ENCODE data around the gene SLC12A7.

The SLC12A7 gene

DNA sequence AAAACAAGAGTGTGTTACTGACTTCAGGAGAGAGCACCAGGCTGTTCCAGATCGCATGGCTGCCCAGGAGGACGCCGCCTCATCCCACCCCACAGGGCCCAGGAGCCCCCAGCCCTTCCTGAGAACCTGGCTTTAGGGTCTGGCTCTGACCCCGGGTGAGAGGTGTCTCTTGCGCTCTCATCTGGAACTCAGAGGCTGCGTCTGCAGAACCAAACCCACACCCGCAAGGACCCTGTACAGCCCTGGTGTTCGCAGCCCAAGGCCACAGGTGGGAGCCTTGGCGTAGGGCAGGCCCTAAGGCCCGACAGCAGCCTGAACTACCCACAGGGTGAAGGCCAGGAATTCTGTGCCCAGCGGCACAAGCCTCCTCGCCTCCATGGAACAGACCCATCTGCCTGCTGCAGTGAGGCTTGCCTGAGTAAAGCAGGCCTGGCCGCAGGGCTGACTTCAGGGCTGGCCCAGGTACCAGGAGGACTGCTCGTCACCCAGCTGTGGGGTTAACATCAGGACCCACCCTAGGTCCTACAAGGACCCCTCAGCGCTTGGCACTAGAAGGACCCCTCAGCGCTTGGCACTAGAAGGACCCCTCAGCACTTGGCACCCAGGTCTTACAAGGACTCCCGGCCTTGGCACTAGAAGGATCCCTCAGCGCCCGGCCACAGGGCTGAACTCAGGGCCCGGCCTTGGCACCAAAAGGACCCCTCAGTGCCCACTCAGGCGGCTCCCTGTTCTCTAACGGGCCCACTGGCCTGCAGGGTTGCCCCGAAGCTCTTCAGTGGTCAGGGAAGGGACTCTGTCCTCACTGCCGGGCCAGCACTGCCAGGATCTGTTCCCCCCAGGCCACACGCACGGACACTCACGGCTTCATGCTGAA is 55.0 kb downstream of the SLC12A7 start:
- DNase-seq: no peak
- Histone ChIP-seq H3K4me3 (no peak overlapping the region), H3K4me1 (no peaks in the 10 kb centered on the region), H3K36me3 (peaks cover 4 to 93% (median 63%) of the 10 kb centered on the region in 3 donors), H3K27me3 (no peaks in the 10 kb centered on the region), H3K9me3 (no peaks in the 10 kb centered on the region), H3K27ac (no peak overlapping the region)
- TF ChIP-seq, protein P1, sequence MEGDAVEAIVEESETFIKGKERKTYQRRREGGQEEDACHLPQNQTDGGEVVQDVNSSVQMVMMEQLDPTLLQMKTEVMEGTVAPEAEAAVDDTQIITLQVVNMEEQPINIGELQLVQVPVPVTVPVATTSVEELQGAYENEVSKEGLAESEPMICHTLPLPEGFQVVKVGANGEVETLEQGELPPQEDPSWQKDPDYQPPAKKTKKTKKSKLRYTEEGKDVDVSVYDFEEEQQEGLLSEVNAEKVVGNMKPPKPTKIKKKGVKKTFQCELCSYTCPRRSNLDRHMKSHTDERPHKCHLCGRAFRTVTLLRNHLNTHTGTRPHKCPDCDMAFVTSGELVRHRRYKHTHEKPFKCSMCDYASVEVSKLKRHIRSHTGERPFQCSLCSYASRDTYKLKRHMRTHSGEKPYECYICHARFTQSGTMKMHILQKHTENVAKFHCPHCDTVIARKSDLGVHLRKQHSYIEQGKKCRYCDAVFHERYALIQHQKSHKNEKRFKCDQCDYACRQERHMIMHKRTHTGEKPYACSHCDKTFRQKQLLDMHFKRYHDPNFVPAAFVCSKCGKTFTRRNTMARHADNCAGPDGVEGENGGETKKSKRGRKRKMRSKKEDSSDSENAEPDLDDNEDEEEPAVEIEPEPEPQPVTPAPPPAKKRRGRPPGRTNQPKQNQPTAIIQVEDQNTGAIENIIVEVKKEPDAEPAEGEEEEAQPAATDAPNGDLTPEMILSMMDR (IDR thresholded peaks at IDR 0.05): no peak
- intact Hi-C loops (cut with DNase I; ENCODE audit: low total_unique reads): no loop called here

DNA sequence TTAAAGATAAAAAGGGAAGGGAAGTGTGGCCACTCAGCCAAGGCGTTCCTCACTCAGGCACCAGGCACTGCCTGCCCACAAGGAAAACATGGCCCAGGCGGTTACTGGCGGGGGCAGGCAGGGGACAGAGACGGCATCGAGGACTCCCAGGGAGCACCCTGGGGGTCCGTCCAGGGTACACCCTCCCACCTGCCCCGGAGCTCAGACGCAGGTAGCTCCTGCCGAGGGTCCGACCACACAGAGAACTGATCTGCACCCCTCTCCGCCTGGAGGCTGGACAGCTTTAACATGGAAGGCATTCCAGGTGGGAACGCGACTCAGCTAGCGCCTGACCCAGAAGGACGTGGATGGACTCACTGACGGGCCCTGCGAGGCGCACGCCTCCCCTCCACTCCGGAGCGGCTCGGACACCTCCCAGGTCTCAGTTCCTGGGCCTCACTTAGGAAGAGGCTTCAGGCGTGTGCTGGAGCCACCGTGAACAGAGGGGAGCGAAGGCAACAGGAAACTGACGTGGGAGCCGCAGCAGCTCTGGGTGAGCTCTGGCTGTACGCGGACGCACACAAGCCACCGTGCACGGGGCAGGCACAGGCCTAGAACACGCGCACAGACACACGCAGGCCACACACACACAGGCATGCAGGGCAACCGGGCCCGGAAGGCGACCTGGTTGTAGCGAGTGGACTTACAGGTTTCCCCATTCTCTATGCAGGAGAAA is 55.8 kb downstream of the SLC12A7 start:
- H3K27me3 ChIP-seq: no peaks in the 10 kb centered on the region
- H3K4me1 ChIP-seq: no peaks in the 10 kb centered on the region
- intact Hi-C loops (cut with DNase I; ENCODE audit: low total_unique reads): no loop called here
- peaks cover 4 to 95% (median 66%) of the 10 kb centered on the region in 3 donors for H3K36me3 ChIP-seq
- TF ChIP-seq, protein P1 (IDR thresholded peaks at IDR 0.05): no peak
- H3K9me3 ChIP-seq: no peaks in the 10 kb centered on the region
- no peak overlapping the region for H3K4me3 ChIP-seq
- no peak overlapping the region for H3K27ac ChIP-seq
- no peak for DNase-seq

DNA sequence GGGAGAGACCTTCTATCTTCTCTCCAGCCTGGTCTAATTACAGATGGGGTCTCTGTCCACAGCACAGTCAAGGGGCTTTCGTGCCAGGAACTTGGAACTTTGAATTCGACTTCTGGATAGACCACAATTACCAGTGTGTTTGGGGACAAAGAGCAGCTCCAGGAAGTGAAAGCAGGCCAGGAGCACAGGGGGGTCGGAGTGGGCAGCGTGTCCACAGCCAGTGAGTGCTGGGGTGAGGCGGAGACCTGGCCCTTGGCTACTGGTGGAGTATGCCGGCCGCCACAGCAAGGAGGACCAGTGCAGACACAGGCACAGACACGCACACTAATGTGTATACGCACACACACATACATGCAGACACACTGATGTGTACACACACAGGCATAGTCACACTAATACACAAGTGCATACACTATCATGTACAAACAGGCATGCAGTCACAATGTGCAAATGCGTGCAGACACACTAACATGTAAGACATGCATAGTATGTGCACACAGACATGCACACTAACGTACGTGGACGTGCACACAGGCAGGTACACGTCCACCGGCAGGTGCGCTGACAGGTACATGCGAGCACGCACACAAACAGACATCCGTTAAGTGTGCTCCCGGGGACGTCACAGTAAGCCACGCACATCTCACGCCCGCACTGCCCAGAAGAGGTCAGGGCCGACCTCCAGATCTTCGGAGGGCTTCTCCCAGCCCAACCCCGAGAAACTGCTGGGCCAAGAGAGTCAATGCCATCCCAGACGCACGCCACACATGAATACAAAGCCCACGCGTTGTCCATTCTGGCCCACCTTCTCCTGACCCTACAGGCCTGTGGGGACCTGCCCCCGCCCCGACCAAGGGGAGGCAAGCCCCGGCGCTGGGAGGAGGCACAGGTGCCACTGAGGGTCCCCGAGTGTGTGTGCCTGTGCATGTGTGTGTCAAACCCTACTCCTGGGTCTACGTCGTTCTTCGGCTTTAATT is 56.8 kb downstream of the SLC12A7 start:
- TF ChIP-seq, protein P1 (IDR thresholded peaks at IDR 0.05): no peak
- Histone ChIP-seq H3K4me1 (no peaks in the 10 kb centered on the region), H3K4me3 (no peak overlapping the region), H3K9me3 (no peaks in the 10 kb centered on the region), H3K36me3 (peaks cover 4 to 96% (median 64%) of the 10 kb centered on the region in 3 donors), H3K27me3 (no peaks in the 10 kb centered on the region), H3K27ac (no peak overlapping the region)
- DNase-seq: no peak
- intact Hi-C loops (cut with DNase I; ENCODE audit: low total_unique reads): no loop called here

DNA sequence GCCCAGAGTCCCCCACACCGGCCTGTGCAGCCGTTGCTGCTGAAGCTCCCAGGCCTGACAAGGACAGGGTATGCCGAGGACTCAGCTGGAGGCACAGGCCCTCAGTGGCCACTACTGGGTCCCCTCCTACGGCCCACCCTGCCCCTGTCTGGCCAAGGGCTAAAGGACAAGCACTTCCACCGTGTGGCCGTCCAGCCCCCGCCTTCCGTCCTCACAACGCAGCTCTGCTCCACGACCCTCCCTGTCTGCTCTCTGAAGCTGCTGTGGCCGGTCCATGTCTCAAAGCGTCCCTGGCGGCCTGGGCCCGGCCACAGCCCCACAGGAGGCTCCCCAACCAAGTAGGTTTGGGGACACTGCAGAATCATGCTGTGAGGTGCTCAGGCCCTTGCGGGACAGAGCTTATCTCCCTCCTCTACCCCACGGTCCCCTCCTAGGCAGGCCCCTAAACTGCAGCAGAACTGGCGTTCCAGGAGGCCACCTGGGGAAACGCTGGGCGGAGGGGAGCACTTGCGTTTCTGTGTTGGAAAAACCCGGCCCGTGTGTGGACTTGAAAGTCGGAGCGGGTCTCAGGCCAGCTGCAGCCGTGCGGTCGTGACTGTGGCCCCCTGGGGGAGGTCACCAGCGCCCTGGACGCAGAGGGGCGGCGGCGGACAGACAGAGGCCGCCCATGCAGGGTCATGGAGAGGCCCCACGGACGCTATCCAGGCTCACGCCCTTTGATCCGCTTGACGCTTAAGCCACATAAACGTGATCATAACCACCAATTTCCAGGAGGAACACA is 57.7 kb downstream of the SLC12A7 start:
- Histone ChIP-seq H3K27ac (no peak overlapping the region), H3K4me3 (no peak overlapping the region), H3K36me3 (peaks cover 2 to 88% (median 57%) of the 10 kb centered on the region in 3 donors), H3K4me1 (no peaks in the 10 kb centered on the region), H3K9me3 (no peaks in the 10 kb centered on the region), H3K27me3 (no peaks in the 10 kb centered on the region)
- intact Hi-C loops (cut with DNase I; ENCODE audit: low total_unique reads): no loop called here
- no peak for DNase-seq
- TF ChIP-seq, protein P1 (IDR thresholded peaks at IDR 0.05): no peak
